Measurements from ENCODE around the gene SH3D21.

The SH3D21 gene

DNA sequence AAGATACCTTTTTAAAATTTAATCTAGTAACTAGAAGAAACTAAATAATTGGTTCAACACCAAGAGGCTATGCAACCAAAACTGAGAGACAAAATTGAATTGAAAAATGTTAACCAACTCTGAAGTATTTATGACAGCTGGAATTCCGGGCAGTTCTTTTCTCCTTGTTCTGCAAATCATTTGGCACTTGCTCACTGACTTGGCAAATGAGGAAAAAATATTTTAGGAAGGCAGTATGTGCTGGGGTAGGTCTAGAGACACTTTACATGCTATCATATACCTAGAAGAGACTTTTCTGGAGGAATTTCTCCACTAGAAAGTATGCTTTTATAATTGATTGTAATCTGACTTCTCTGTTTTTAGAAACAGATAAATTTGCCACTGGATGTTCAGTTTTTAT, 22.1 kb upstream of the SH3D21 start:
- Mint-ChIP-seq H3K9me3 (no peaks in the 10 kb centered on the region), H3K27ac (peak overlapping the region in 1 of 3 experiments; percentile 10), H3K4me1 (peaks cover 46% of the 10 kb centered on the region), H3K4me3 (no peak overlapping the region), H3K36me3 (ENCODE audit: low read depth) (peaks cover 55% of the 10 kb centered on the region), H3K27me3 (ENCODE audit: low read depth) (no peaks in the 10 kb centered on the region)
- TF ChIP-seq, protein P1, sequence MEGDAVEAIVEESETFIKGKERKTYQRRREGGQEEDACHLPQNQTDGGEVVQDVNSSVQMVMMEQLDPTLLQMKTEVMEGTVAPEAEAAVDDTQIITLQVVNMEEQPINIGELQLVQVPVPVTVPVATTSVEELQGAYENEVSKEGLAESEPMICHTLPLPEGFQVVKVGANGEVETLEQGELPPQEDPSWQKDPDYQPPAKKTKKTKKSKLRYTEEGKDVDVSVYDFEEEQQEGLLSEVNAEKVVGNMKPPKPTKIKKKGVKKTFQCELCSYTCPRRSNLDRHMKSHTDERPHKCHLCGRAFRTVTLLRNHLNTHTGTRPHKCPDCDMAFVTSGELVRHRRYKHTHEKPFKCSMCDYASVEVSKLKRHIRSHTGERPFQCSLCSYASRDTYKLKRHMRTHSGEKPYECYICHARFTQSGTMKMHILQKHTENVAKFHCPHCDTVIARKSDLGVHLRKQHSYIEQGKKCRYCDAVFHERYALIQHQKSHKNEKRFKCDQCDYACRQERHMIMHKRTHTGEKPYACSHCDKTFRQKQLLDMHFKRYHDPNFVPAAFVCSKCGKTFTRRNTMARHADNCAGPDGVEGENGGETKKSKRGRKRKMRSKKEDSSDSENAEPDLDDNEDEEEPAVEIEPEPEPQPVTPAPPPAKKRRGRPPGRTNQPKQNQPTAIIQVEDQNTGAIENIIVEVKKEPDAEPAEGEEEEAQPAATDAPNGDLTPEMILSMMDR (IDR thresholded peaks at IDR 0.05; ENCODE audit: unreplicated experiment in 3 of 3) = no peak

DNA sequence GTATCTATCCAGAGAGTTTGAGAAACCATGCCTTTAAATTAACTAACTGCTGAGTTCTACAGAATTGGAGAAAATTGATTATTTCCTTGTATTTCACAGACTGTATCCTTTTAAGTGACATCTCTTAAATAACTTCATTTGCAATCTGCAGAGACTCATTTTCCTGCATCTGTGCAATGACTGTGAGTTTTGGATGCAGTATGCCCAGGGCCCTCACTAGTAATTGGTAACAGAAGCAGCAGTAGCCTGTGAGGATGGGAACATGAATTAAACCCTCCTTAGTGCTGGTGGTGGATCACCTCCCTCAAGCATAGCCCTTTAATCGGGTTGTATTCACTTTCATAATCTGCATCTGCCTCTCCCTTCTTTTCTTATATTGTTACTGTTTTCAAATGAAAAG, 21.7 kb upstream of the SH3D21 start:
- H3K27me3 Mint-ChIP-seq (ENCODE audit: low read depth) = no peaks in the 10 kb centered on the region
- peaks cover 42% of the 10 kb centered on the region for H3K4me1 Mint-ChIP-seq
- peaks cover 59% of the 10 kb centered on the region for H3K36me3 Mint-ChIP-seq (ENCODE audit: low read depth)
- TF ChIP-seq, protein P1 (IDR thresholded peaks at IDR 0.05; ENCODE audit: unreplicated experiment in 3 of 3) = no peak
- no peak overlapping the region for H3K4me3 Mint-ChIP-seq
- H3K27ac Mint-ChIP-seq = peak overlapping the region in 1 of 3 experiments; percentile 10
- no peaks in the 10 kb centered on the region for H3K9me3 Mint-ChIP-seq

DNA sequence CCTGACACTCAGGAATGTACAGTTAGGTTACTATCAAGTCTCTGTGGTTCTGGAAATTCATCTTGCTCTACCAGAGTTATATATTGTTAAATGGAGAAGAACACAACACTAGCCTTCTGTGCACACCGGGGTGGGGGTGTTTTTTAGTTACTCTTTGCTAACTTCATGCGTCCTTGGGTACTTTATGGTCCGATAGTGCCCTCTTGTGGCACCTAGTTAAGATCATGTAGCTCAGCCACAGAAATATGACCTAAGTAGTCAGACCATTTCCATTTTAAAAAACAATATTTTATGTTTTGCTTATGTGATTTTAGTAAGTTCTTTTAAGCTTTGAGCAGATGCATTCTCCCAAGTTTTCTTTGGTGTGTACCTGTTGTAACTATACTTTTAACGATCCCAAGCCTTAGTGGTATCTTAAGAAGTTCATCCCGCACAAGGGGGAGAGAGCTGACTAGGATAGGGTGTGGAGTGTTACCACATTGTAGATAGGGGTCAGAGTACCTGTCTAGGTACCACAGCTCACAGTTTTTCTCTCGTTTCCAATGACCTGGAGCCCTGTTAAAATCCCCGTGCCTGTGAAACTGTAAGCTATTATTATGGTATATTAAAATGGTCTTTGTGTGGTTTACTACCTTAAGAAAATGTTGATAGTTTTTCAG, 20.6 kb upstream of the SH3D21 start:
- Mint-ChIP-seq H3K27me3 (ENCODE audit: low read depth) (no peaks in the 10 kb centered on the region), H3K4me3 (no peak overlapping the region), H3K9me3 (no peaks in the 10 kb centered on the region), H3K27ac (peak overlapping the region; percentile 45 to 82 (median 76)), H3K4me1 (peaks cover 31% of the 10 kb centered on the region), H3K36me3 (ENCODE audit: low read depth) (peaks cover 70% of the 10 kb centered on the region)
- TF ChIP-seq, protein P1 (IDR thresholded peaks at IDR 0.05; ENCODE audit: unreplicated experiment in 3 of 3) = peak; percentile 74 to 81 (median 79)

DNA sequence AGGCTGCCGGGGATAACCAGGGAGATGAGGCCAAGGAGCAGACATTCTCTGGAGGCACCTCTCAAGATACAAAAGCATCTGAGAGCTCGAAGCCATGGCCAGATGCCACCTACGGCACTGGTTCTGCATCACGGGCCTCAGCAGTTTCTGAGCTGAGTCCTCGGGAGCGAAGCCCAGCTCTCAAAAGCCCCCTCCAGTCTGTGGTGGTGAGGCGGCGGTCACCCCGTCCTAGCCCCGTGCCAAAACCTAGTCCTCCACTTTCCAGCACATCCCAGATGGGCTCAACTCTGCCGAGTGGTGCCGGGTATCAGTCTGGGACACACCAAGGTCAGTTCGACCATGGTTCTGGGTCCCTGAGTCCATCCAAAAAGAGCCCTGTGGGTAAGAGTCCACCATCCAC, 19.4 kb upstream of the SH3D21 start:
- no peaks in the 10 kb centered on the region for H3K9me3 Mint-ChIP-seq
- H3K36me3 Mint-ChIP-seq (ENCODE audit: low read depth) = peaks cover 82% of the 10 kb centered on the region
- no peak overlapping the region for H3K4me3 Mint-ChIP-seq
- no peaks in the 10 kb centered on the region for H3K27me3 Mint-ChIP-seq (ENCODE audit: low read depth)
- H3K27ac Mint-ChIP-seq = no peak overlapping the region
- TF ChIP-seq, protein P1 (IDR thresholded peaks at IDR 0.05; ENCODE audit: unreplicated experiment in 3 of 3) = no peak
- peaks cover 26% of the 10 kb centered on the region for H3K4me1 Mint-ChIP-seq

DNA sequence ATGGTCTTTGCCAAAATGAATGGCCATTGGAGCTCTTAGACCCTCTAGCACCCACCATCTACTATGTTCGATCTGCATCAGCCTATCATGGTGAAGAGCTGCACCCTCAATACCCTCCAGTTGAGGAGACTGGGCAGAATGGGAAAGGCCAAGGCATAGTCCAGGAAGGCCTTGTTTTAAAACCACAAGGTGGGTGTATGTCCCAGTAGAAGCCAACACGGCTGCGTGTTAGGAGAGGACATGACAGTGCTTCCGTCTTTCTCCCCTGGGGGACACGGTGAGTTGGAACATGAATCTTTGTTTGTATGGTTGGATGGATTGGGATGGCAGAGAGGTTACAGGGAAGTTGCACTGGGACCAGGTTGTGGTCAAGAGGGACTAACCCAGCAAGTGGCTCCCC, 18.6 kb upstream of the SH3D21 start:
- peaks cover 87% of the 10 kb centered on the region for H3K36me3 Mint-ChIP-seq (ENCODE audit: low read depth)
- TF ChIP-seq, protein P1 (IDR thresholded peaks at IDR 0.05; ENCODE audit: unreplicated experiment in 3 of 3) = no peak

DNA sequence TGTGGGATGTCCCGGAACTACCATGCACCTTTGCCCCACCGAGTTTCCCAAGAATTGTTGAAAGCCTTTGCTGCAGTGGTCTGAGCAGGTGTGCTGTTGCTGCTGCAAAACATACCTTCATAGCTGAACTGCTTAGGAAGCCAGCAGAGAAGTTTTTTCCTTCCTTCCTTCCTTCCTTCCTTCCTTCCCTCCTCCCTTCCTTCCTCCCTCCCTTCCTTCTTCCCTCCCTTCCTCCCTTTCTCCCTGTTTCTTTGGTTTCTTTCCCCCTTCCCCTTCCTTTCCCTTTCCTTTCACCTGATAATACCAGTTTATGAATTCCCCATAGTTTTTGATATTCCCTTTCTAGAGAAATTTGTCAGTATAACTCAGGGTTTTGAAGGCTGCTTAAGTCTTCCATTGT, 10.8 kb upstream of the SH3D21 start:
- Mint-ChIP-seq H3K9me3 (no peaks in the 10 kb centered on the region), H3K4me1 (no peaks in the 10 kb centered on the region), H3K27me3 (ENCODE audit: low read depth) (no peaks in the 10 kb centered on the region), H3K27ac (no peak overlapping the region), H3K4me3 (no peak overlapping the region), H3K36me3 (ENCODE audit: low read depth) (peaks cover 68% of the 10 kb centered on the region)
- TF ChIP-seq, protein P1 (IDR thresholded peaks at IDR 0.05; ENCODE audit: unreplicated experiment in 3 of 3) = no peak

More for the DNA sequence above, 18.6 kb upstream of the SH3D21 start:
- Mint-ChIP-seq H3K4me1 (peaks cover 23% of the 10 kb centered on the region), H3K4me3 (no peak overlapping the region), H3K27me3 (ENCODE audit: low read depth) (no peaks in the 10 kb centered on the region), H3K9me3 (no peaks in the 10 kb centered on the region), H3K27ac (no peak overlapping the region)

Data from nephron (organoid).